AG04450 (cell line): ENCODE measurements around the gene DEFB129. TPM values are rescaled to one million over a fixed set of nuclear protein-coding genes. Genes with fewer than 3 reads are reported as not detected.
"Not testable (repeated sequence)": the region's sequence is repeated elsewhere in the genome, so short reads cannot be mapped to it uniquely, and the experiment has no call there.

ENCODE experiments used
- CTCF ChIA-PET: fragments of 300-600, 350-600 bp; formaldehyde crosslinking; extraction: SDS; loops from one replicate; lab custom pipeline; 2022; ENCODE audit warnings: antibody characterized with exemption, inconsistent platforms; lab: Charles Lee
- POLR2A ChIA-PET: fragments of 350-600 bp; formaldehyde crosslinking; extraction: SDS; loops from one replicate; lab custom pipeline; 2021; ENCODE audit warnings: antibody characterized with exemption, inconsistent platforms; lab: Yijun Ruan, JAX
- DNase-seq: peaks from one replicate; pipeline ENCODE4 v3.0.0-alpha.2; 2011; ENCODE audit warnings: low read depth, low spot score
- H3K27ac ChIP-seq: one replicate; pipeline ENCODE4 v1.5.1; 2012; ENCODE audit warnings: low read depth, low read length, control low read depth
- H3K27me3 ChIP-seq: one replicate; pipeline ENCODE4 v1.6.0; 2012; ENCODE audit warnings: low read length; ENCODE audit not compliant: control insufficient read depth, insufficient read depth
- H3K4me3 ChIP-seq: 2 replicates; pipeline ENCODE4 v1.5.1; 2011; ENCODE audit warnings: mild to moderate bottlenecking, low read depth, low read length, control low read depth
- H3K9me3 ChIP-seq: 2 replicates; pipeline ENCODE4 v1.5.1; 2012; ENCODE audit warnings: low read length; ENCODE audit not compliant: control insufficient read depth, insufficient read depth
- CTCF ChIP-seq: IDR thresholded peaks from 2 replicates; pipeline ENCODE4 v1.5.1; 2011; ENCODE audit warnings: low read depth, low read length, control low read depth, inconsistent platforms
- polyA plus RNA-seq: library from polyadenylated mRNA; depleted of rRNA; stranded (reverse); fragments of >200 nt; gene quantifications from 2 replicates; pipeline ENCODE4 v1.2.3, GENCODE V29; 2011

DEFB129 gene
- polyA plus RNA-seq, 1 experiment, result not detected

- no peak overlapping the region for H3K4me3 ChIP-seq
- DNase-seq, result no peak
- CTCF ChIA-PET, result no interaction called here
- no peak overlapping the region for H3K27ac ChIP-seq
- POLR2A ChIA-PET, result no interaction called here
- no peaks in the 10 kb centered on the region for H3K9me3 ChIP-seq
- no peak for TF ChIP-seq CTCF
- H3K27me3 ChIP-seq, result peaks cover 9% of the 10 kb centered on the region
These were observed 24.3 kb downstream of the DEFB129 start for GRCh38 chr20:251354-251753.

DNA sequence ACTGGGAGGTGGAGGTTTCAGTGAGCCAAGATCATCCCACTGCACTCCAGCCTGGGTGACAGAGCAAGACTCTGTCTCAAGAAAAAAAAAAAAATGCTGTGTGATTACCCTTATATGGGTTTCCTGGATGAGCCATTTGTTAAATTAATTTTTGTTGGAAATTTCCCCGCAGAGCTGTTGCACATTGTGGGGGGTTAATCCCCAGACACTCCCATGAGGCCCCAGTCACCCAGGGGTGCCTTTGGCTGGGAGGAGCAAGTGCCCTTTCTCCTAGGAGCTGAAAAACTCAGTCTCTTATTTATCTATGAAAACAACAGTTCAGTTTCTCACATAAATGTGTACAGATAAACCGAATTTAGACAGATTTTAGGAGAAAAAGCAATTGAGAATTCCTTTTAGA is 25.7 kb downstream of the DEFB129 start:
- peaks cover 9% of the 10 kb centered on the region for H3K27me3 ChIP-seq
- H3K27ac ChIP-seq, result no peak overlapping the region
- TF ChIP-seq CTCF, result no peak
- H3K4me3 ChIP-seq, result no peak overlapping the region
- no peaks in the 10 kb centered on the region for H3K9me3 ChIP-seq
- POLR2A ChIA-PET, result no interaction called here
- no peak for DNase-seq
- CTCF ChIA-PET, result no interaction called here

- DNase-seq, POLR2A ChIA-PET, CTCF ChIA-PET, H3K4me3 ChIP-seq, H3K27me3 ChIP-seq, H3K9me3 ChIP-seq, H3K27ac ChIP-seq: not testable (repeated sequence)
These were observed 26.4 kb downstream of the DEFB129 start for GRCh38 chr20:253447-253846.

DNA sequence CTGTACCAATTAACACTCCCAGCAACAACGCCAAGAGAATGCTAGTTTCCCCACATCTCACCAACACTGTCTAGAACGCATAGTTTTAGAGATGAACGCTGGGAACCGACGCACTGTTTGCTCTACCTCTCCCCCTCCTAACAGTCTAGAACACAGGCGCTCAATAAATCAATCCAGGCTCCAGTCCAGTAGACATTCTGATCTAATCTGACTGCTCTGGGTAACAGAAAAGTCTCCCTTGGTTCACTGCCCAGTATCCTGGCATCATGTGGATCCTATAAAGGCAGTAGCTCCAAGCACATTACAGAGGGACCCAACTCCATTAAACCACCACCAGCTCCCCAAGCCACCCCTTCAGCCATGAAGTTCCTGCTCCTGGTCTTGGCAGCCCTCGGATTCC is 30.4 kb downstream of the DEFB129 start, which contains the start of gene DEFB132:
Gene DEFB132, plus strand, starts transcription at position 306 of the 400 bp plus-strand sequence. Its CDS starts 55 bp downstream, at position 361.
- no peak for TF ChIP-seq CTCF
- Histone ChIP-seq H3K27ac (no peak within 1 kb of the TSS), H3K9me3 (no peaks in the 10 kb centered on the region), H3K4me3 (no peak within 1 kb of the TSS), H3K27me3 (peaks cover 6% of the 10 kb centered on the region)
- no peak for DNase-seq
- POLR2A ChIA-PET, result no interaction called here
- CTCF ChIA-PET, result interaction anchor here (2.9 kb wide), 1 partner anchor 9 kb away, joined by 11 read pairs; no protein-coding TSS in a partner anchor

- no peak overlapping the region for H3K27ac ChIP-seq
- CTCF ChIA-PET, result interaction anchor here (1.0 to 2.9 kb wide), 2 partner anchors 8 to 11 kb away, joined by 3 to 11 read pairs; no protein-coding TSS in a partner anchor
- DNase-seq, result no peak
- POLR2A ChIA-PET, result interaction anchor here (0.6 kb wide), 1 partner anchor 30 kb away, joined by 6 read pairs; no protein-coding TSS in a partner anchor
- no peak for TF ChIP-seq CTCF
- peaks cover 6% of the 10 kb centered on the region for H3K27me3 ChIP-seq
- H3K4me3 ChIP-seq, result no peak overlapping the region
- H3K9me3 ChIP-seq, result no peaks in the 10 kb centered on the region
These were observed 31.3 kb downstream of the DEFB129 start for GRCh38 chr20:258269-258858.
